Stomach (tissue), 4 donors: ENCODE measurements around the gene SYTL1.

Experiments
- CTCF ChIP-seq, 7 experiments: fragments of 450-650 bp in 4 of 7; fragments of 200-600 bp in 3 of 7; sonication (generic) in 3 of 7; IDR thresholded peaks; one replicate each; pipeline ENCODE4 v1.5.1; 2016 to 2019; ENCODE audit warnings: antibody characterized with exemption in 7 of 7, control low read depth in 2 of 7, mild to moderate bottlenecking in 1 of 7
- POLR2A ChIP-seq, 4 donors: fragments of 450-650 bp; IDR thresholded peaks; one replicate each; pipeline ENCODE4 v1.6.1; 2016; ENCODE audit warnings: antibody characterized with exemption in 4 of 4, control low read depth in 2 of 4, mild to moderate bottlenecking in 1 of 4, moderate library complexity in 1 of 4

DNA sequence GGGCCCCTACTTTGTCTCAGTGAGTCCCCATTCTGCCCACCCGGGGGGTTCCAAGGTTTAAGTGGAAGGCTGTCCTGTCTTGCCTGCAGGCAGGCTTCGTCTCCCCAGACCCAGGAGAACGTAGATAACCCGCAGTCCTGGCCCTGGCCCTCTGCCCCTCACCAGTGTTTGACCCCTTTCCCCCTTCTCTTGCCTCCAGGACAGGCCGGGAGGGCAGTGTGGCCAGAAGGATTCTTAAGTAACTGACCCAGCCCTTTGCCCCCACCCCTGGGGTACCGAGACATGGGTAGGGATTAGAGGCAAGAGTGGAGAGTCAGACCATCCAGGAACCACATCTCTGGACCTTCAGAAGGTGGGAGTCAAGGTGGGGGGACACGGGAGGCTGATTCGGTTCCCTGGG lies 11.0 kb upstream of the SYTL1 start:
- no peak for TF ChIP-seq CTCF (IDR thresholded peaks at IDR 0.05)
- no peak for TF ChIP-seq POLR2A (IDR thresholded peaks at IDR 0.05)
